HL-60 (cell line): ENCODE data around the gene GP1BB.

Source experiments
- DNase-seq, 2 experiments: peaks; one replicate each; pipeline ENCODE4 v3.0.0-alpha.2; 2010 to 2020; ENCODE audit warnings: low read depth in 1 of 2, low spot score in 1 of 2
- H3K27ac ChIP-seq: fragments of 250-450 bp; sonication (Bioruptor Pico); replicated peaks from 2 replicates; pipeline ENCODE4 v1.5.1; 2020; ENCODE audit warnings: mild to moderate bottlenecking, moderate library complexity
- H3K27me3 ChIP-seq: fragments of 250-450 bp; sonication (Bioruptor Pico); 2 replicates; pipeline ENCODE4 v1.5.1; 2021; ENCODE audit warnings: mild to moderate bottlenecking, moderate library complexity; ENCODE audit not compliant: insufficient read depth, poor library complexity, severe bottlenecking
- H3K4me3 ChIP-seq: replicated peaks from 2 replicates; pipeline ENCODE4 v1.5.1; 2011; ENCODE audit warnings: mild to moderate bottlenecking, control low read depth, low read length; ENCODE audit not compliant: insufficient read depth
- CTCF ChIP-seq: IDR thresholded peaks from one replicate; pipeline ENCODE4 v1.5.1; 2011; ENCODE audit warnings: low read length, control low read depth, inconsistent platforms; ENCODE audit not compliant: insufficient read depth
- GABPA ChIP-seq: IDR thresholded peaks from 2 replicates; pipeline ENCODE4 v1.6.1; 2012; ENCODE audit warnings: low read depth
- POLR2AphosphoS5 ChIP-seq: IDR thresholded peaks from 2 replicates; pipeline ENCODE4 v1.6.1; 2012; ENCODE audit warnings: low read depth
- REST ChIP-seq: IDR thresholded peaks from 2 replicates; pipeline ENCODE4 v1.6.1; 2012; ENCODE audit warnings: low read depth; ENCODE audit not compliant: insufficient replicate concordance
- SPI1 ChIP-seq: IDR thresholded peaks from 2 replicates; pipeline ENCODE4 v1.6.1; 2012; ENCODE audit warnings: low read depth, mild to moderate bottlenecking, borderline replicate concordance

The GP1BB gene

GRCh38 chr22:19687561-19688300 lies 35.6 kb upstream of the GP1BB start:
- peak overlapping the region; percentile 98 for H3K27ac ChIP-seq

GRCh38 chr22:19688301-19689290 lies 34.7 kb upstream of the GP1BB start:
- TF ChIP-seq CTCF (no peak), REST (no peak), POLR2AphosphoS5 (no peak), SPI1 (no peak), GABPA (no peak)
- Histone ChIP-seq H3K27me3 (no peaks in the 10 kb centered on the region), H3K4me3 (no peak overlapping the region), H3K27ac (peak overlapping the region; percentile 98)
- DNase-seq: peak; percentile 69 to 81

More at GRCh38 chr22:19687561-19688300, 35.6 kb upstream of the GP1BB start:
- peak; percentile 13 for TF ChIP-seq REST
- peak; percentile 93 for TF ChIP-seq POLR2AphosphoS5
- TF ChIP-seq CTCF: no peak
- no peak for TF ChIP-seq GABPA
- TF ChIP-seq SPI1: peak; percentile 57; the same call in 1 of the 2 replicates
- Histone ChIP-seq H3K27me3 (no peaks in the 10 kb centered on the region), H3K4me3 (peak overlapping the region; percentile 2; the same call in 1 of the 2 replicates)
- peak; percentile 98 to 99 for DNase-seq

- Histone ChIP-seq H3K27ac (peak overlapping the region; percentile 98), H3K4me3 (no peak overlapping the region), H3K27me3 (no peaks in the 10 kb centered on the region)
- TF ChIP-seq SPI1: no peak
- TF ChIP-seq POLR2AphosphoS5: no peak
- TF ChIP-seq REST: no peak
- TF ChIP-seq CTCF: no peak
- no peak for TF ChIP-seq GABPA
- DNase-seq: no peak
Measured at GRCh38 chr22:19689408-19689807, 33.9 kb upstream of the GP1BB start.
